Mammary epithelial cell (primary cell): ENCODE results near the gene MAP3K5.

Experiments
- CTCF ChIP-seq, 2 donors: IDR thresholded peaks in 1 of 2; conservative IDR thresholded peaks in 1 of 2; 2 replicates each; pipeline ENCODE4 v1.5.1; 2011 to 2012; ENCODE audit warnings: inconsistent platforms in 2 of 2, low read length in 2 of 2, mild to moderate bottlenecking in 2 of 2, control low read depth in 1 of 2, low read depth in 1 of 2; ENCODE audit not compliant: insufficient read depth in 1 of 2; ENCODE audit errors: extremely low read depth in 1 of 2
- EZH2 ChIP-seq: IDR thresholded peaks from 2 replicates; pipeline ENCODE4 v1.6.1; 2012; ENCODE audit warnings: low read length, inconsistent platforms, borderline replicate concordance

GRCh38 chr6:136669299-136669699 is 123.0 kb downstream of the MAP3K5 start:
- TF ChIP-seq CTCF (conservative IDR thresholded peaks at IDR 0.05 in 1 of 2, IDR thresholded peaks at IDR 0.05 in 1 of 2; ENCODE audit: extremely low read depth in 1 of 2, insufficient read depth in 1 of 2, low read depth in 1 of 2, low read length in 2 of 2) (no peak), EZH2 (no peak)
